SK-N-SH treated with all-trans-retinoic acid at 6 μM for 48 hours (cell line): ENCODE results near the gene IL16.

Source experiments
- GLIS3 ChIP-seq: fragments of 250-450 bp; sonication (Bioruptor Pico); IDR thresholded peaks from 2 replicates; pipeline ENCODE4 v1.5.0; 2020; ENCODE audit warnings: mild to moderate bottlenecking, moderate library complexity
- ISL1 ChIP-seq: fragments of 250-450 bp; sonication (Bioruptor Pico); IDR thresholded peaks from 2 replicates; pipeline ENCODE4 v2.1.2; 2022; ENCODE audit warnings: mild to moderate bottlenecking, moderate library complexity
- RARB ChIP-seq: fragments of 250-450 bp; sonication (Bioruptor Pico); IDR thresholded peaks from 2 replicates; pipeline ENCODE4 v1.8.0; 2021; ENCODE audit warnings: mild to moderate bottlenecking, moderate library complexity
- ZC3H10 ChIP-seq: fragments of 250-450 bp; sonication (Bioruptor Pico); IDR thresholded peaks from 2 replicates; pipeline ENCODE4 v1.5.1; 2021; ENCODE audit warnings: mild to moderate bottlenecking, moderate library complexity

DNA sequence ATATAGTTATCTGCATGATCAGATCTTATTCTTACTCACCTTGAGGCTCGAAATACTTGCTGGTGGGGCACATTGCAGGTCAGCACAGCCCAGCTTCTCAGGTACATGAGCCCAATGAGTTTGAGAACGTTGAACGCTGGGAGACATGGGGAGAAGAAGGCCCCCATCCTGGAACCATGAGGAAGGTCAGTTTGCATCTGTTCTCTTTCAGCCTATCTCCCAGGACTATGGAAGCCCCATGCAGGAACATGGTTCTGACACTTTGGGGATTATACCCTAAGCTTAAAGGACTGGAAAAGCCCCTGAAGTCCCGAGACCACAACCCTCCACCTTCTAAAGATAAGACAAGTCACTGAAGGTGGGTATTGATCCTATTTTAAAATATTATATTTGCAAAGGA lies 144.7 kb downstream of the IL16 start:
- no peak for TF ChIP-seq ISL1 (CRISPR knock-in tag)
- TF ChIP-seq RARB (CRISPR knock-in tag) = no peak
- TF ChIP-seq ZC3H10 (CRISPR knock-in tag) = no peak
- TF ChIP-seq GLIS3 (CRISPR knock-in tag) = no peak
